K562 (cell line): ENCODE data around the gene PCF11. TPM values are rescaled to one million over a fixed set of nuclear protein-coding genes. Genes with fewer than 3 reads are reported as not detected.
A peak's percentile ranks its signal among the peaks of the same experiment; 100 is the strongest.

Experiments used
- ASH1L ChIP-seq: fragments of 450-650 bp; IDR thresholded peaks from 2 replicates; pipeline ENCODE4 v1.6.1; 2018; ENCODE audit warnings: borderline replicate concordance, mild to moderate bottlenecking, low read depth; ENCODE audit not compliant: partially characterized antibody
- CBX3 ChIP-seq, 2 experiments: IDR thresholded peaks; 1 replicate in 1 of 2; 2 replicates in 1 of 2; pipeline ENCODE4 v1.6.1; 2012; ENCODE audit warnings: inconsistent platforms in 2 of 2, low read length in 2 of 2, borderline replicate concordance in 1 of 2, control low read depth in 1 of 2
- ELF4 ChIP-seq: fragments of 450-650 bp; formaldehyde crosslinking; IDR thresholded peaks from 2 replicates; pipeline ENCODE4 v1.4.0; 2022; ENCODE audit warnings: missing genetic modification characterization
- ERF ChIP-seq: fragments of 450-650 bp; formaldehyde crosslinking; IDR thresholded peaks from 2 replicates; pipeline ENCODE4 v1.4.0; 2020; ENCODE audit warnings: mild to moderate bottlenecking, mixed read lengths
- ETS2 ChIP-seq: IDR thresholded peaks from 2 replicates; pipeline ENCODE4 v1.6.1; 2016; ENCODE audit warnings: borderline replicate concordance, missing genetic modification characterization, mild to moderate bottlenecking, moderate library complexity, missing compliant biosample characterization; ENCODE audit not compliant: poor library complexity, severe bottlenecking
- FOXM1 ChIP-seq, 2 experiments: fragments of 450-650 bp in 1 of 2; sonication (generic) in 1 of 2; formaldehyde crosslinking in 1 of 2; IDR thresholded peaks; 2 replicates each; pipeline versions ENCODE4 v1.6.1 to v1.9.0; 2017 to 2022; ENCODE audit warnings: low read depth in 2 of 2, mild to moderate bottlenecking in 2 of 2, missing genetic modification reagents in 1 of 2, moderate library complexity in 1 of 2
- GABPB1 ChIP-seq: sonication (generic); formaldehyde crosslinking; IDR thresholded peaks from 2 replicates; pipeline ENCODE4 v1.8.0; 2022; ENCODE audit warnings: mild to moderate bottlenecking, missing genetic modification reagents
- MAZ ChIP-seq, 2 experiments: fragments of 450-650 bp in 1 of 2; sonication (generic) in 1 of 2; formaldehyde crosslinking; IDR thresholded peaks in 1 of 2; conservative IDR thresholded peaks in 1 of 2; 2 replicates each; pipeline versions ENCODE4 v1.4.0 to v1.5.0; 2020; ENCODE audit warnings: mild to moderate bottlenecking in 1 of 2, missing genetic modification reagents in 1 of 2
- NONO ChIP-seq, 2 experiments: fragments of 200-400 bp in 1 of 2; fragments of 450-650 bp in 1 of 2; formaldehyde crosslinking in 1 of 2; IDR thresholded peaks; 2 replicates each; pipeline ENCODE4 v1.6.1; 2017; ENCODE audit warnings: low read depth in 2 of 2, mild to moderate bottlenecking in 2 of 2, moderate library complexity in 2 of 2, low read length in 1 of 2
- NRF1 ChIP-seq, 2 experiments: fragments of 450-650 bp; IDR thresholded peaks in 1 of 2; conservative IDR thresholded peaks in 1 of 2; 2 replicates each; pipeline ENCODE4 v1.6.1; 2014; ENCODE audit warnings: mild to moderate bottlenecking in 2 of 2
- SAFB ChIP-seq: fragments of 200-400 bp; formaldehyde crosslinking; IDR thresholded peaks from 2 replicates; pipeline ENCODE4 v1.6.1; 2017; ENCODE audit warnings: low read depth, low read length, borderline replicate concordance
- SMAD2 ChIP-seq: fragments of 150-350 bp; IDR thresholded peaks from 2 replicates; pipeline ENCODE4 v1.6.1; 2014; ENCODE audit warnings: low read depth, mild to moderate bottlenecking, low read length
- SMAD4 ChIP-seq: fragments of 250-450 bp; sonication (Bioruptor Pico); conservative IDR thresholded peaks from 2 replicates; pipeline ENCODE4 v1.8.0; 2021; ENCODE audit warnings: inconsistent platforms, mild to moderate bottlenecking, moderate library complexity
- SNRNP70 ChIP-seq: fragments of 200-400 bp; formaldehyde crosslinking; optimal IDR thresholded peaks from 2 replicates; pipeline ENCODE3; 2017; ENCODE audit warnings: low read depth, low read length
- SREBF2 ChIP-seq: sonication (generic); formaldehyde crosslinking; IDR thresholded peaks from 2 replicates; pipeline ENCODE4 v1.4.0; 2020; ENCODE audit warnings: mild to moderate bottlenecking, missing genetic modification reagents
- ZBTB17 ChIP-seq: fragments of 450-650 bp; formaldehyde crosslinking; IDR thresholded peaks from 2 replicates; pipeline ENCODE4 v1.4.0; 2020; ENCODE audit warnings: mild to moderate bottlenecking
- ZNF165 ChIP-seq: fragments of 250-450 bp; sonication (Bioruptor Pico); IDR thresholded peaks from 2 replicates; pipeline ENCODE4 v1.4.0; 2020; ENCODE audit warnings: borderline replicate concordance
- ZNF239 ChIP-seq: fragments of 250-450 bp; sonication (Bioruptor Pico); IDR thresholded peaks from 2 replicates; pipeline ENCODE4 v1.4.0; 2020; ENCODE audit warnings: mild to moderate bottlenecking
- ZNF41 ChIP-seq: fragments of 250-450 bp; sonication (Bioruptor Pico); conservative IDR thresholded peaks from 2 replicates; pipeline ENCODE4 v1.4.0; 2020; ENCODE audit warnings: mild to moderate bottlenecking
- polyA plus RNA-seq, 8 experiments: library from polyadenylated mRNA; depleted of rRNA in 4 of 8; stranded (reverse) in 5 of 8; unstranded in 3 of 8; fragments of >200 nt; fragmentation: Nextera tagmentation in 2 of 8; fragmentation: Illumina TruSeq in 1 of 8; extraction: Ambion mirVana in 2 of 8; extraction: Trizol in 1 of 8; gene quantifications; 2 replicates each; pipeline versions ENCODE4 v1.2.1 to v1.2.3, GENCODE V29; 2011 to 2014; ENCODE audit warnings: inconsistent platforms in 1 of 8, missing spikeins in 1 of 8
- total RNA-seq, 7 experiments: library from RNA; depleted of rRNA in 6 of 7; stranded (reverse); fragments of >200 nt in 6 of 7; fragmentation: Illumina TruSeq in 2 of 7; extraction: Trizol in 2 of 7; gene quantifications; 2 replicates each; pipeline versions ENCODE4 v1.2.1 to v1.2.3, GENCODE V29; 2011 to 2021; ENCODE audit warnings: low replicate concordance in 1 of 7
- TF ChIP-seq, protein P1 (sequence below): conservative IDR thresholded peaks from 2 replicates; pipeline ENCODE4 v1.6.1; 2011; ENCODE audit warnings: low read depth, mild to moderate bottlenecking, low read length; ENCODE audit not compliant: control insufficient read depth
- TF ChIP-seq, protein P2 (sequence below): fragments of 250-450 bp; sonication (Bioruptor Pico); IDR thresholded peaks from 2 replicates; pipeline ENCODE4 v1.4.0; 2020; ENCODE audit warnings: mild to moderate bottlenecking

Gene PCF11
- total and polyA plus RNA-seq, 9 of the 15 experiments (the other 6 are each of a cell fraction or from before 2014, with no cell fraction given): 9.3 to 91.6 (median 54.4) TPM

DNA sequence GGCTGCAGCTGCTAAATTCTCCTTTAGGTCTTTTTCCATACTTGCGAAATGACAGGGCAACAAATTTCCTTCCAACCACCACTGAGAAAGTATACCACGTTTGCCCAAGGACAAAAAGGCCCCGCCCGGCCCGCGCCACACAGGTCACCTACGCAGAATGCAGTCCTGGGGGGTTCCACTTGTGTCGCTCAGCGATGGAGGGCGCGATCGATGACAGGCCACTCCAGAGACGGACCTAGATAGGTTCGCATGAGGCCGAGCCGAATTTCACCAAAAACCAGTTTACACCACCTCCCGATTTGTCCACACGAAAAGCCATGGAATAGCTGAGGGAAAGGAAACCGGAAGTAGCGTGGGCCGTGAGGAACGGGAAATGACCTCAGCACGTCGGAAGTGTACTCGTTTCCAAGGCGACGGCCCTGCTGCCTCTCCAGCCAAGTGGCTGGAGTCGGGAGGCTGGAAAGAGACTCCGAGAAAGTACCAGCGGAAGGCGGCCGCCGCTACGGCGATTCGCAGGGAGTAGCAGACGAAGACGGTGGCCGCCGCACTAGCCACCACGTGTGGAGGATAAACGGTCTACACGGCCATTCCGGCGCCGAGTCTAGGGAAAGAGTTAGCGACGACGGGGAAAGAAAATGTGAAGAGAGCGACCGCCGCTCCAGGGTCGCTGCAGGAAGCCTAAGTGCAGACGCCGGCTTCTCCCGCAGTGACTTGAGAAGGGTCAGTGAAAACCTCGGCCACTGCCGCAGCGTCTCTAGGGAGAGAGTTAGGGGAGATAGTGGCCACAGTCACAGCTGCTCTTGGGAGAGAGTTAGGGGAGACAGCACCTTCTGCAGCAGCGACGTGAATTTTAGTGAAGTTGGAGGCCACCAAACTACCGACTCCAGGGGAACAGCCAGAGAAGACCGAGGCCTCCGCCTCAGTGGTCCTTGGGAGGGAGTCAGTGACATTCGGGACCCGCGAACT is 36.7 kb downstream of the PCF11 start, which contains the start of gene ANKRD42 (continued):
- TF ChIP-seq, protein P1, sequence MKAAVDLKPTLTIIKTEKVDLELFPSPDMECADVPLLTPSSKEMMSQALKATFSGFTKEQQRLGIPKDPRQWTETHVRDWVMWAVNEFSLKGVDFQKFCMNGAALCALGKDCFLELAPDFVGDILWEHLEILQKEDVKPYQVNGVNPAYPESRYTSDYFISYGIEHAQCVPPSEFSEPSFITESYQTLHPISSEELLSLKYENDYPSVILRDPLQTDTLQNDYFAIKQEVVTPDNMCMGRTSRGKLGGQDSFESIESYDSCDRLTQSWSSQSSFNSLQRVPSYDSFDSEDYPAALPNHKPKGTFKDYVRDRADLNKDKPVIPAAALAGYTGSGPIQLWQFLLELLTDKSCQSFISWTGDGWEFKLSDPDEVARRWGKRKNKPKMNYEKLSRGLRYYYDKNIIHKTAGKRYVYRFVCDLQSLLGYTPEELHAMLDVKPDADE: peak; percentile 69; the same call in 1 of the 2 replicates
- TF ChIP-seq SMAD2 (no peak), ZNF239 (no peak), ZNF165 (CRISPR knock-in tag) (0 out of 2 replicates have a peak, but pooled peaks have one; percentile 48), NRF1 (conservative IDR thresholded peaks at IDR 0.05 in 1 of 2, IDR thresholded peaks at IDR 0.05 in 1 of 2) (peak; percentile 57 to 66; a peak in 3 of 4 replicates), ERF (CRISPR knock-in tag) (no peak), SNRNP70 (no peak), ETS2 (tag) (no peak), SMAD4 (peak; percentile 40; the same call in 1 of the 2 replicates), NONO (IDR thresholded peaks at IDR 0.05; ENCODE audit: low read depth in 2 of 2, low read length in 1 of 2) (no peak), ELF4 (CRISPR knock-in tag) (peak; percentile 79; the same call in 1 of the 2 replicates), CBX3 (IDR thresholded peaks at IDR 0.05; ENCODE audit: borderline replicate concordance in 1 of 2, low read length in 2 of 2) (peak in 1 of 2 experiments; percentile 61; a peak in 2 of 3 replicates), ZBTB17 (CRISPR knock-in tag) (peak; percentile 25; the same call in 1 of the 2 replicates), GABPB1 (peak; percentile 96), MAZ (CRISPR knock-in tag; conservative IDR thresholded peaks at IDR 0.05 in 1 of 2, IDR thresholded peaks at IDR 0.05 in 1 of 2) (peak; percentile 57 to 60; a peak in 1 of 4 replicates), ASH1L (peak; percentile 44), SAFB (no peak), ZNF41 (CRISPR knock-in tag) (no peak), SREBF2 (CRISPR knock-in tag) (no peak), FOXM1 (IDR thresholded peaks at IDR 0.05; ENCODE audit: low read depth) (0 out of 2 replicates have a peak, but pooled peaks have one; percentile 12), FOXM1 (CRISPR knock-in tag; IDR thresholded peaks at IDR 0.05; ENCODE audit: low read depth) (no peak)
- TF ChIP-seq, protein P2, sequence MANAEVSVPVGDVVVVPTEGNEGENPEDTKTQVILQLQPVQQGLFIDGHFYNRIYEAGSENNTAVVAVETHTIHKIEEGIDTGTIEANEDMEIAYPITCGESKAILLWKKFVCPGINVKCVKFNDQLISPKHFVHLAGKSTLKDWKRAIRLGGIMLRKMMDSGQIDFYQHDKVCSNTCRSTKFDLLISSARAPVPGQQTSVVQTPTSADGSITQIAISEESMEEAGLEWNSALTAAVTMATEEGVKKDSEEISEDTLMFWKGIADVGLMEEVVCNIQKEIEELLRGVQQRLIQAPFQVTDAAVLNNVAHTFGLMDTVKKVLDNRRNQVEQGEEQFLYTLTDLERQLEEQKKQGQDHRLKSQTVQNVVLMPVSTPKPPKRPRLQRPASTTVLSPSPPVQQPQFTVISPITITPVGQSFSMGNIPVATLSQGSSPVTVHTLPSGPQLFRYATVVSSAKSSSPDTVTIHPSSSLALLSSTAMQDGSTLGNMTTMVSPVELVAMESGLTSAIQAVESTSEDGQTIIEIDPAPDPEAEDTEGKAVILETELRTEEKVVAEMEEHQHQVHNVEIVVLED: peak; percentile 96
